MG63 (cell line): ENCODE measurements around the gene ID2. TPM values are rescaled to one million over a fixed set of nuclear protein-coding genes. Genes with fewer than 3 reads are reported as not detected.

Experiments used
- DNase-seq: peaks from one replicate; pipeline ENCODE4 v3.0.0-alpha.2; 2020
- H3K27me3 ChIP-seq: fragments of 250-450 bp; sonication (Bioruptor Pico); 2 replicates; pipeline ENCODE4 v1.5.1; 2020; ENCODE audit warnings: mild to moderate bottlenecking, moderate library complexity
- H3K36me3 ChIP-seq: fragments of 250-450 bp; sonication (Bioruptor Pico); 2 replicates; pipeline ENCODE4 v1.5.1; 2020; ENCODE audit warnings: mild to moderate bottlenecking, moderate library complexity
- H3K4me3 ChIP-seq: fragments of 250-450 bp; sonication (Bioruptor Pico); 2 replicates; pipeline ENCODE4 v1.5.1; 2020; ENCODE audit warnings: mild to moderate bottlenecking, moderate library complexity
- H3K9me3 ChIP-seq: fragments of 250-450 bp; sonication (Bioruptor Pico); 2 replicates; pipeline ENCODE4 v1.5.1; 2020; ENCODE audit warnings: mild to moderate bottlenecking, moderate library complexity
- total RNA-seq: library from RNA; depleted of rRNA; stranded (reverse); fragments of >200 nt; shearing (Covaris generic); gene quantifications from 2 replicates; pipeline ENCODE4 v1.2.3, GENCODE V29; 2014; ENCODE audit warnings: low replicate concordance

The ID2 gene
- total RNA-seq, 1 experiment from 2014 or later: 77.3 TPM

DNA sequence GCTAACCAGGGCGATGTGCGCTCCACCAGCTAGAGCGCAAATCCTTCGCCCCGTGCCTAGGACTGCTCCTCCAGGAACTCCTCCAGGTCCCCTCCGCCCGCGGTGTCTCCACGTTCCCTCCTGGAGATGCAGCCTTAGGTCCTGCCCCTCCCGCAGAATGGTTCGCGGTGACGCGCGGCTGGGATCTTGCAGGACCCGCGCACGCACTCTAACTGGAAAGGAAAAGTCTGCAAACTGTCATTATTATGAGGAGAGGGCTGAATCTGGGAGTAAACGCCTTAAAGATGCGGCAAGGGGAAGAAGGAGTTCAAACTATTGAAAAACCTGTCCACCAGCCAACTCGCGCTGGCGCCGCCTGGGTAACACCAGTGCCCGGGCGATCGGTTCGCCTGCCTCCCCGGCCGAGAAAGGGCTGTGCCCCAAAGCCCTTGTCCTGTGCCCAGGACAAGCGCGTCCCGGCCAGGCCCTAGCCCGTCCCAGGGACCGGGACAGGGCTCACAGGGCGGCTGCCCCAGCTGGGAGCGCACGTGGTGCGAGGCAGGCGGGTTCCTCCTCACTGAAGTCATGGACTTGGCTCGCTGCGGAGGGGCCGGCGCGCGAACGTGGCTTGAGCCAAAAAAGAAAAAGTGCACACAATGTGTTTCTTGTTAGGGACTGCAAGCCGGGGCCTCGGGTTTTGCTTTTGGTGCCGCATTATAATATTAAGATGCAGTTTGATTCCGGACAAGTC, 5.5 kb upstream of the ID2 start:
- DNase-seq: peak; percentile 93
- peaks cover 24% of the 10 kb centered on the region for H3K9me3 ChIP-seq
- H3K36me3 ChIP-seq: no peaks in the 10 kb centered on the region
- peak overlapping the region; percentile 40 for H3K4me3 ChIP-seq
- no peaks in the 10 kb centered on the region for H3K27me3 ChIP-seq

DNA sequence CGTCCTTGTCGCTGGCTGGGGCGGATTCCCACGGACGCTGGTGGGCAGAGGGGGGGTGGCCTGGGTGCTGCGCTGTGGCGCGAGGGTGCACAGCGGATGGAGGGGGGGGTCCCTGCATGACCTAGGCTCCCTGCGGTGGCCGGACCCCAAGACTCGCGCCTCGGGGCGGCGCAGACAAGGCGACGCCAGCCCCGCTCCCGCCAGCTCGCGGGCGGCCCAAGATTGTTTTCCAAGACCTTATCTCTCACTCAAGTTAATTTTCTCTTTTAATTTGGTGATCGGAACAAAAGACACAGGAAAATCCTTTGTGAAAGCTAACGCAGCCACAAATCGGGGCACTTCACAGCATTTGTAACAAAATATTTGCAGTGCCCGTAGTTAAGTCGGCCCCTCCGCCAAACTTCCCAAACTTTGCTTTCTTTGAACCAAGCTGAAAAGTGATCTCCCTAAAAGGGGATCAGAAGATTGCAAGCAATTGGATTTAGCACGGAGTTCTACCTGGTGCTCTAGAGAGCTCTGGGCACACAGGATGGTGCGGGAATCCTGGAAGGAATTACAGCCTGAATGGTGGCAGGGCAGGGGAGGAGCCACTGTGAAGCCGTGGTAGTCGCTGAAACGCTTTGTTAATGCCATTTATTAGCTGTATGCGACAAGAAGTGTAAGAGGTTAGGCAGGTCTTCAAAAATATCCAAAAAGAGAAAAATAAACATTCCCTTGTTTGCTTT, 4.8 kb upstream of the ID2 start:
- peak; percentile 37 for DNase-seq
- Histone ChIP-seq H3K36me3 (no peaks in the 10 kb centered on the region), H3K9me3 (peaks cover 24% of the 10 kb centered on the region), H3K4me3 (peak overlapping the region; percentile 40), H3K27me3 (no peaks in the 10 kb centered on the region)

DNA sequence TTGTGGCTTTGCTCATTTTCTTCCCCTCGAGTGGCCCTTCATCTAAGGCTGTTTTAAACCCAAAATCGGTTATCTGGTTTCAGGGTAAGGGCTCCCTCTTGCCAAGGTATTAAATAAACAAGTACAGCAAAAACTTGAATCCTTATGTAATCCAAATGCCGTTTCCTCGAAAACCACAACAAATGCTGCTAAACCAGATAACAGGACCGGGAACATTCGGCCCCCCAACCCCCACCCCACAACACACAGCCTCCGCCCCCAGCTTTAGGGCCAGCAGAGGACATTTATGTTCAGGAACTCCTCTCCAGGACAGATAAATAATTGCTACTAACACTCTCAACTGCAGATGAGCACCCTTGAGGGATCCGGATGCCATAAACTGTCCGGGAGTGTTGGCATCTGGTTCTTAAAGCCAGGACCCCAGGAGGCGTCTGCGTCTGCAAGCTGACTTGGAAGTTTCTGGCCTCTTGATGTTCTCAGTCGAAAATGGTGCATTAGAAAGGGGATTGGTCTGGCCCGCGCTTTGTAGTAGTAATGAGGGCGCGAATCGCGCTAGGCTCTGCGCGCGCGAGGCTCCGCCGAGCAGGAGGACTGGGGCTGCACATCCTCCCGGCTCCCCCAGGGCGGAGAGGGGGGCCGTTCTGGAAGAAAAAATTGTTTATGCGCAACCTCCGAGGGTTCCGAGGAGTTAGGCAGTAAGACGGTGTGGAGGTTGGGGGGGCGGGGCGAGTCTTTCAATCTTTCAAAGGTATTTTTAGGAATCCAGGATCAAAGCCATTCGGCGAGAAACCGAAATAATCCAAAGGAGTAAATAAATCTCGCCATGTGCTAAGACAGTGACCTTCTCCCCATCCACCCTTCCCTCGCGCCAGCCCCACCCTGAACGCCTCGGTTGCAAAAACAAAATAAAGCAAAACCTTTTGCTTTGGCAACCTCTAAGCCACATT, 3.9 kb upstream of the ID2 start:
- peak overlapping the region; percentile 40 for H3K4me3 ChIP-seq
- no peaks in the 10 kb centered on the region for H3K36me3 ChIP-seq
- peaks cover 24% of the 10 kb centered on the region for H3K9me3 ChIP-seq
- DNase-seq: peak; percentile 74
- H3K27me3 ChIP-seq: no peaks in the 10 kb centered on the region

DNA sequence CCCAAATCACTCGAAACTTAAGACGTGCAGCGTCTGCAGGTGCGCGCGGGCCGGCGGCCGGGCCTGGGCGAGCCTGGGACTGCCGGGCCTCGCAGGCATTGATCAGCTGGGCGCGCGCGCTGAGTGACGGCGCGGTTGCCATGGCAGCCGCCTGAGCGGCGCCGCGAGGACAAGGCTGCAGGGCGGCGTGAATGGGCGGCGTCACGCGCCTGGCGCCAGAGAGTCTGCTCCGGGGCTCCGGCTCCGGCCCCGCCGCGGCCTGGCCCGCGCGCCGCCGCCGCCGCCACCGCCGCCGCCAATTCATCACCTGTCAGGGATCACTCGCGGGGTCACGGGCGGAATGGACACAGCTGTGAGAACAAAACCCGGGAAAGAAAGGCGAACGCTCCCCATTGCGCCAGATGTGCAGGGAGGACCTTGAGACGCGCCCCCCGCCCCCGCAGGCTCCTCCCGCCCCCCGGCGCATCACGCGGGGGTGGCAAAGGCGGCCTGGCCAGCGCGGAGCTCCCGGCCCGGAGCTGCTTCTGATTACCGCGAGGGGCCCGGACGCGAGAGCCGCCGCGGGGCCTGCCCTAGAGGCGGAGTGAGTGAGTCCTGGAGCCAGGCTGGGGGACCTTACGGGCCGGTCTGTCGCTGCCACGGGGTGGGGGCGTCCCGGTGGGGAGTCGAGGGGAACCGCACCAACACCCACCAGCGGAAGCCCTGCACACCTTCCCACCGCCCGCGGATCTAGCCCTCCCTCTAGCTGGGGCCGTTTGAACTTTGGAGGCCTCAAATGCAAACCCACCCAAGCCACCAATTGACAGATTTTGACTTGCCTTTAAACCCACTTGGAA, 2.9 kb upstream of the ID2 start:
- Histone ChIP-seq H3K36me3 (peaks cover 5% of the 10 kb centered on the region; the same call in 1 of the 2 replicates), H3K4me3 (peak overlapping the region; percentile 56), H3K27me3 (no peaks in the 10 kb centered on the region), H3K9me3 (peaks cover 17% of the 10 kb centered on the region)
- DNase-seq: peak; percentile 97

DNA sequence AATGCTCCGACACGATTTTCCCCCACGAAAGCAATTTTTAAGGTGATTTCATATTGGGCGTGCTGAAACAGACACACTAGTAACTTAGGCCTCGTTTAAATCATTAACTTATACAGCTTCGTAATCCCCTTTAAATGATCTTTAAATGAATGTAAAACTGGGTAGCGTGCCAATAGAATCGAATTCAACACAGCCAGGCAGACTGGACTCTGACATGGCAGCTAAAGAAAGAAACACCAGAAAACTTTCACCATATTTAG, 2.4 kb upstream of the ID2 start:
- H3K9me3 ChIP-seq: peaks cover 15% of the 10 kb centered on the region
- H3K4me3 ChIP-seq: peak overlapping the region; percentile 56
- H3K27me3 ChIP-seq: no peaks in the 10 kb centered on the region
- H3K36me3 ChIP-seq: peaks cover 7% of the 10 kb centered on the region; the same call in 1 of the 2 replicates
- DNase-seq: no peak

DNA sequence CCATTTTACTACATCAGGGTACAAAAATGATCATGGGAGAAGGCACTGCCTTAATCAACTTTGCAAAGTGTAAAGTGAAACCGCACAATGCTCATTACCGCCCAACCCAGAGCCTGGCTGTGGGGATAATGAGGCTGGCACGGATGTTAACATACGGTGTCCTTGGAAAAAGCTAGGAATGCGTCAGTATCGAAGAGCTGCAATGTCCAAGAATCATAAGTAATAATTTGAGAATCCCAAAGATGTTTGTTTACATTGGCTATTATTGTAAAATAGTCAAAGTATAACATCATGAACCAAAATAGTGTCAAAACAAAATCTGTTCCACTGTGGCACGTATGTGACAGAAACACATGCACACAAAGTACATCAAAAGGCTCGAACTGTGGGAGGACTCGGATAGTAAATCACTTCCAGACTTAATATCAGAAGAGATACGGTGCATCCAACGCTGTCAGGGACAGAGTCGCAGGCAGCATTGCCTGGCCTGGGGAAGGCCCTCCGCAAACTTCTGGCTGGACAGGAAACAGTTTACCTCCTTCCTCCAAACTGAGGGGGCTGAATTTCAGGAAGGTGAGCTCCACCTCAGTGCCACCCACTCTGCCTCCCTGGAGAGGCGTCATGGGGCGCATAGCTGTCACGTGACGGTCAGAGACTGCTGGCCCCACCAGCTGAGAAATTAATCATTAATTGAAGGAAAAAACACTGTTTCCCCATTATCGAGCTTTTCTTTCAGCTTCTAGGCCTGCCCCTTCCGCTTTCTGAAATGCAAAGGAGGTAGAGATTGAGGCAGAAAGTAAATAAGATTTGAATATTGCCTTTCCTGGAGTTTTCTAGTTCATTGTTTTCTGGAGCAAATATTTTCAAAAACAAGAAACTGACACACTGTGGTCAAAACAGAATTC, 1.8 kb upstream of the ID2 start:
- H3K36me3 ChIP-seq: peaks cover 11% of the 10 kb centered on the region; the same call in 1 of the 2 replicates
- DNase-seq: peak; percentile 68
- no peaks in the 10 kb centered on the region for H3K27me3 ChIP-seq
- peaks cover 9% of the 10 kb centered on the region for H3K9me3 ChIP-seq
- H3K4me3 ChIP-seq: peak overlapping the region; percentile 56

DNA sequence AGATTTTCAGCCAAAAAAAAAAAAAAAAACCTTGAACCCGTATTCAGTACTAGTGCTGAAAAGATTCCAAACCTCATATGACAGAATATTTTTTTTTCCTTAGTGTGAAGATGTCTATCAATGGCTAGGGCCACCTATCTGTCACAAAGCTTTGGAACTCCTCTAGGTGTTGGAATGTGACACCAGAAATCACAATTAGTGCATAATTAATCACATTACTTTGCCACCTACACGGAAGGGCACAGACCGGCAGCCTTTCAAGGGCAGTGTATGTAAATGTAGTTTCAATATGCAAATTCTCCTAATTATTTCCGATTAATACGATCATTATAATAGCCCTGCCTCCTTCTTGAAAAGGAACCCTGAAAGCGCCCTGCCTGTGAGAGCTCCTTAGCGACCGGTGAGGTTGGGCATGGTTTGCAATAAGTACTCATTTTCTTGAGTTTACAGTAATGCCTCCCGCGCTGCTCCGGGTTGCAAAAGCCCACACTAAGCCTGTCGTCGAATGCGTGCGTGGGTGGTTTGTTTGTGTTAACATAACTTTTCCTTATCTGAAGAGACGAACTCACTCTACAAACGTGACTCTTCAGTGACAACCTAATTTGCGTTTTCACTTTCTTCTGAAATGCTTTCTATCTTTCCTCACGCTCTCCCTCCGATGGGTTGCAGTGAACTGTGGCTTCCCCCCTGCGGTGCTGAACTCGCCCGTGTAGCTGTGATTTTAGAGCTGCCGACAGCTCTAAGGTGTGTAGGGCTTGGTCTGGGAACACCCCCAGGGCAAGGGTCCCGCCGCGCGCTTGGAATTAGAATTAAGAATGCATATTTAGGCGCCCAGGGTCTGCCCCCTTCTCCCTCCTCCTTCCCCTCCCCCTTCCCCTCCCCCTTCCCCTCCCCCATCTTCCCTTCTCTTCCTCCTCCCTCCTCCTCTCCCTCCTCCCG, 765 bp upstream of the ID2 start:
- no peaks in the 10 kb centered on the region for H3K27me3 ChIP-seq
- peak overlapping the region; percentile 50 for H3K4me3 ChIP-seq
- peaks cover 11% of the 10 kb centered on the region; the same call in 1 of the 2 replicates for H3K36me3 ChIP-seq
- peak; percentile 80 for DNase-seq
- H3K9me3 ChIP-seq: no peaks in the 10 kb centered on the region; the same call in 1 of the 2 replicates

DNA sequence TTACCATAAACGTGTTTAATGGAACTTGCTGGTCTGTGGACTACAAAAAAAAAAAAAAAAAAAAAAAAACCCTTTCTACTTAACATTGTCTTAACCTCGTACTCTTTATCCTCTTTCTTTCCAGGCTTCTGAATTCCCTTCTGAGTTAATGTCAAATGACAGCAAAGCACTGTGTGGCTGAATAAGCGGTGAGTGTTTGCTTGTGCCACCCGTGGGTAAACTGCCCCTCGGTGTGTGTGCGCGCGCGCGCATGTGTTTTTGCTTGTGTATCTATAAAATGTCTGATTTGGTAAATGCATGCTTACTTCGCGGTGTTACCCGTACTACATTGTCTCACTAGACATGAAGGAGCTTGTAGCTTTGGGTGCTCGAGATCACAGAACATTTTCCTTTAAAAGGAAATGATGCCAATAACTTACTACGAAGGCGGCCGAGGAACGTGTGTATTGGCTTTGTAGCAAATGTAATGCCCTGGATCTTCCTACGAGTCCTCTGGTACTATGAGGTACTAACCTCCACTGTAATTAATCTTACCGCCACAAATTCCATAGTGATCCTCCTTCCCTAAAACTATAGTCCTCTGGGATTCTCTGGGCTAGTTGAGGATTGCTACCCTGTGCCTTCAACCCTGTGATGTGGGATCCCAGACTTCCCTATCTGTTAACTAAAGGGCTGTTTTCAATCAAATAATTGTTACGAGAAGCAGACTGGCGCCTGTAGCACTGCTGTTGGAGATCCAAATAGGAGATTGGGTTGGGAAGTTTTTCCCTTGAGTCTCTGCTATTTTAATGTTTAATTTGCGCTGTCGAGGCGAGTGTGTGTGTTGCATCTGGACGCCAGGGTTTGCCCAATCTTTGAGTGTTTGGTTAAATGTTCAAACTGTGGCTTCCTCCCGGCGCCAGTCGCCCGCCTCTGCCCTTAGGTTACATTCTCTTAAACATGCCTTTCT, 1.1 kb downstream of the ID2 start:
- H3K27me3 ChIP-seq: no peaks in the 10 kb centered on the region
- peak; percentile 33 for DNase-seq
- H3K9me3 ChIP-seq: no peaks in the 10 kb centered on the region
- peaks cover 11% of the 10 kb centered on the region; the same call in 1 of the 2 replicates for H3K36me3 ChIP-seq
- H3K4me3 ChIP-seq: peak overlapping the region; percentile 73

DNA sequence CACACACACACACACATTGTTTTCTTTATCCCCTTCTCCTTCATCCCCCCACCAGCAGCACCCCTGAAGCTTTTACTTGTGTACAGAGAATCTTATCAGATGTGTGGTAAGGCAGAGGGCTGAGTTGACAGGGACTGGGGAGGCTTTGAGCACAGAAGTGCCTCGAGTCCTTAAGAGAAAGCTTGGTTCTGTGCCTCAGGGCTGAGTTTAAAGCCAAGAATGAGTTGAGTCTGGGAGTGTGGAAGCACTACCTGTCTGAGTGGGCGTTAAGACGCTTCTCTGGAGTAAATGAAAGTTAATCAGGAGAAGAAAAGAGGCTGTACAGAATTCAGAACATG, 2.7 kb downstream of the ID2 start:
- Histone ChIP-seq H3K4me3 (peak overlapping the region; percentile 73), H3K36me3 (peaks cover 11% of the 10 kb centered on the region; the same call in 1 of the 2 replicates), H3K27me3 (no peaks in the 10 kb centered on the region), H3K9me3 (no peaks in the 10 kb centered on the region)
- no peak for DNase-seq

DNA sequence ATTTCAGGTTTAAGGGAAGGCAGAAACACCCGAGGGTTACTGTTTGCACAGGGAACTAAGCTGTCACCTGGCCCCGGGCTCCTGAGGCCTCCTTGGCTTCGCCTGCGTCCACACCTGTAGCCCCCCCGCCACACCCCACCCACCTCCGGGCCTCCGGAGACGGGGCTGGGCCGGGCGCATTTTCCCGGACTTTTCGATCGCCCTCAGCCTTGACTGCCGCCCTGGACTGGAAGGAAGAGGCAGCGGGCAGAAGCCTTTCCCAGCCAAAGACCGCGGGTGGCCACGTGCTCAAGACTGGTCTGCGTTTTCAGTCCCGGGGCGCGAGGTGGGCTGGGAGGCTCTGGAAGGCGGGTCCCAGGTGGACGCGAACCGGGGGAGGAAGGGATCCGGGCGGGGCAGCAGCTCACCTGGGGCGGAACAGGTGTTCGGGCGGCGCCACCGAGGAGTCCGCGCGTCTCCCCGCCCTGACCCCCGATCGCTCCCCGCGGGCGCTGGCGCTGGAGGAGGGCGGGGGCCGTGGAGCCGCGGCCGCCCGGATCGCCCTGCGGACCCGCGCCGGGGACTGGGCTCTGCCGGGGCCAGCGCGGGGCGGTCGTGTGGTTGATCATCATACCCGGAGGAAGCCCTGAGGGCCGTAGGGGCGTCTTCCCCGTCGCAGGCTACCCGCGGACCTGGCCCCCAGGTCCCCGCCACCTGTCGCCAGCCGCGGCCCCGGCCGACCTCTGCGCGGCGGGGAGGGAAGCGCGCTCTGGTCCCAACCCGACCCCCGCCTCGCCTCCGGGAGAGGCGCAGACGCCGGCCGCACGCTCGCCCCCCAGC, 3.2 kb downstream of the ID2 start:
- Histone ChIP-seq H3K36me3 (peaks cover 11% of the 10 kb centered on the region; the same call in 1 of the 2 replicates), H3K9me3 (no peaks in the 10 kb centered on the region), H3K27me3 (no peaks in the 10 kb centered on the region), H3K4me3 (peak overlapping the region; percentile 73)
- DNase-seq: peak; percentile 66

DNA sequence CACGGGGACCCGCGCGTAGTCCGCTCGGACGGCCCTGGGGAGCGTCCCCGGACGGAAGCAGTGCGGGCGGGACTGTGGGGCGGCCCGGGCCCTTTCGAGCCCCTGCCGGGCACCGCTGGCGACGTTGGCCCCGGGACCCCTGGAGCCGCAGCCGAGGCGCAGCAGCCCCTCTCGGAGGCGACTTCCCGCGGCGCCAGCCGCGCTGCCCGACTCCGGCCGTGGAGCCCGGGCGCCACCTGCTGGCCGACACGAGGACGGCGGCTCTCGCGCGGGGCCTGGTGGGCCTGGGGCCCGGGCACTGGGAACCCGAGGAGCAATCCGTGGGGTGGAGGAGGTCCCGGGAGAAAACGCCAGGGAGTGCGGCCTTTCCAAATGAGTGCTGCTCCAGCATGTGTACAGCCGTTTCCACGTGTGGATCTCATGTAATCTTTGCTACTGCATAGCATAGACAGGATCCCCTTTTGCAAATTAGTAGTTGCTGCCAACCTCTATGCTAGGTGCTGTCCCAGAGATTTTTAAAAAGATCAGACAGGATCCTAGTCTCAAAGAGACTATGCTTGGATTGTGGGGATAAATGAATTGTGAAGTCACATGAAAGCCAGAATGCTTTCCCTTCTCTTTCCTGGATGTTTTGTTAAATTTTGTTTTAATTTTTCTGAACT, 4.0 kb downstream of the ID2 start:
- Histone ChIP-seq H3K36me3 (peaks cover 11% of the 10 kb centered on the region; the same call in 1 of the 2 replicates), H3K27me3 (no peaks in the 10 kb centered on the region), H3K4me3 (peak overlapping the region; percentile 73), H3K9me3 (no peaks in the 10 kb centered on the region)
- peak; percentile 51 for DNase-seq

DNA sequence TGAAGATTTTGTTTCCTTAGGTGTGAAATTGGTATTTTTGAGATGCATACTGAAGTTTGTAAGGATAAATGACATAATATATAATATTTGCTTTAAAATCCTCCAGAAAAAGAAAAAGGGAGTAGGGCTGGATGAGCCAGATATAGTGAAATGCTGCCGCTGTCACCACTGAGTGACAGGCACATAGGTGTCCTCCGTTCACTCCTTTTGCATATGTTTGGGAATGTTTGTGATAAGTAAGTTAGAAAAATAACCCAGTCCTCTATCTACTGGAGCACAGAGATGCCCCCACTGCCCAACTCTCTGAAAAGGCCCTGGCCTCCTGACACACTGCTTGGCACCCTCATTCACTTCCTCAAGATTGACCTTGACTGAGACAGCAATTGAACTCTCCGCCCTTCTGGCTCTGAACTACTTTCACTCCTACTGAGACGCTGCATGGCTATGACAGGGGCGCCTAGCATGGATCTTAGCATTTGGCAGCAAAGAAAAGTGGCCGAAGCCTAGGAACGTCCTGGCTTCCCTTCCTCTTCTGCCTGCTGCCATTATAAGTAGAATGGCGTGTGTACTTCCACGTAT, 10.1 kb downstream of the ID2 start:
- no peak for DNase-seq
- H3K27me3 ChIP-seq: no peaks in the 10 kb centered on the region
- no peaks in the 10 kb centered on the region for H3K36me3 ChIP-seq
- no peak overlapping the region for H3K4me3 ChIP-seq
- H3K9me3 ChIP-seq: no peaks in the 10 kb centered on the region
